Cardiac muscle cell (in vitro differentiated cells and primary cell): ENCODE data around the gene ASPN. TPM values are rescaled to one million over a fixed set of nuclear protein-coding genes. Genes with fewer than 3 reads are reported as not detected.
A peak's percentile ranks its signal among the peaks of the same experiment; 100 is the strongest.

ENCODE experiments used
- DNase-seq, 2 donors: peaks; one replicate each; pipeline versions ENCODE4 v3.0.0 to v3.0.0-alpha.2; 2010 to 2017; ENCODE audit warnings: low read depth in 1 of 2, low spot score in 1 of 2
- H3K27ac ChIP-seq: fragments of 200-600 bp; sonication (generic); 2 replicates; pipeline ENCODE4 v1.5.1; 2016
- H3K27me3 ChIP-seq: fragments of 200-600 bp; sonication (generic); 2 replicates; pipeline ENCODE4 v1.6.0; 2016; ENCODE audit warnings: control low read depth
- H3K36me3 ChIP-seq: fragments of 200-600 bp; sonication (generic); 2 replicates; pipeline ENCODE4 v1.5.1; 2016; ENCODE audit warnings: control low read depth
- H3K4me1 ChIP-seq: fragments of 200-600 bp; sonication (generic); 2 replicates; pipeline ENCODE4 v1.8.1; 2017; ENCODE audit warnings: low read depth, mild to moderate bottlenecking, mixed run types
- H3K4me3 ChIP-seq: fragments of 200-600 bp; sonication (generic); 2 replicates; pipeline ENCODE4 v1.5.1; 2016; ENCODE audit warnings: mild to moderate bottlenecking
- H3K9me3 ChIP-seq: fragments of 200-600 bp; sonication (generic); 2 replicates; pipeline ENCODE4 v1.5.1; 2017; ENCODE audit warnings: low read depth, mild to moderate bottlenecking, control low read depth
- polyA plus RNA-seq: library from polyadenylated mRNA; unstranded; fragments of >200 nt; fragmentation: Nextera tagmentation; extraction: Ambion mirVana; gene quantifications from 2 replicates; pipeline ENCODE4 v1.2.1, GENCODE V29; 2016
- total RNA-seq: library from RNA; depleted of rRNA; stranded (reverse); fragments of >200 nt; gene quantifications from 2 replicates; pipeline ENCODE4 v1.2.3, GENCODE V29; 2016
- TF ChIP-seq, protein P1 (sequence below): IDR thresholded peaks from 2 replicates; pipeline ENCODE4 v1.5.1; 2012; ENCODE audit warnings: low read depth, mild to moderate bottlenecking, low read length

Gene ASPN
- total and polyA plus RNA-seq, 2 experiments from 2014 or later: 0.24 TPM; not detected in 1

GRCh38 chr9:92488681-92489550 is 6.6 kb upstream of the ASPN start:
- Histone ChIP-seq H3K27me3 (no peaks in the 10 kb centered on the region), H3K36me3 (no peaks in the 10 kb centered on the region), H3K9me3 (no peaks in the 10 kb centered on the region), H3K27ac (no peak overlapping the region), H3K4me3 (no peak overlapping the region), H3K4me1 (peaks cover 7% of the 10 kb centered on the region)
- no peak for DNase-seq
- TF ChIP-seq, protein P1, sequence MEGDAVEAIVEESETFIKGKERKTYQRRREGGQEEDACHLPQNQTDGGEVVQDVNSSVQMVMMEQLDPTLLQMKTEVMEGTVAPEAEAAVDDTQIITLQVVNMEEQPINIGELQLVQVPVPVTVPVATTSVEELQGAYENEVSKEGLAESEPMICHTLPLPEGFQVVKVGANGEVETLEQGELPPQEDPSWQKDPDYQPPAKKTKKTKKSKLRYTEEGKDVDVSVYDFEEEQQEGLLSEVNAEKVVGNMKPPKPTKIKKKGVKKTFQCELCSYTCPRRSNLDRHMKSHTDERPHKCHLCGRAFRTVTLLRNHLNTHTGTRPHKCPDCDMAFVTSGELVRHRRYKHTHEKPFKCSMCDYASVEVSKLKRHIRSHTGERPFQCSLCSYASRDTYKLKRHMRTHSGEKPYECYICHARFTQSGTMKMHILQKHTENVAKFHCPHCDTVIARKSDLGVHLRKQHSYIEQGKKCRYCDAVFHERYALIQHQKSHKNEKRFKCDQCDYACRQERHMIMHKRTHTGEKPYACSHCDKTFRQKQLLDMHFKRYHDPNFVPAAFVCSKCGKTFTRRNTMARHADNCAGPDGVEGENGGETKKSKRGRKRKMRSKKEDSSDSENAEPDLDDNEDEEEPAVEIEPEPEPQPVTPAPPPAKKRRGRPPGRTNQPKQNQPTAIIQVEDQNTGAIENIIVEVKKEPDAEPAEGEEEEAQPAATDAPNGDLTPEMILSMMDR: no peak

GRCh38 chr9:92486371-92486770 is 4.1 kb upstream of the ASPN start:
- H3K27ac ChIP-seq: no peak overlapping the region
- no peaks in the 10 kb centered on the region for H3K36me3 ChIP-seq

GRCh38 chr9:92484563-92484962 is 2.3 kb upstream of the ASPN start:
- no peaks in the 10 kb centered on the region for H3K36me3 ChIP-seq
- peaks cover 8% of the 10 kb centered on the region for H3K4me1 ChIP-seq
- no peaks in the 10 kb centered on the region for H3K9me3 ChIP-seq
- H3K4me3 ChIP-seq: no peak overlapping the region
- H3K27ac ChIP-seq: peak overlapping the region; percentile 35
- DNase-seq: peak in 1 of 2 donors; percentile 10
- TF ChIP-seq, protein P1: no peak
- no peaks in the 10 kb centered on the region for H3K27me3 ChIP-seq

More at GRCh38 chr9:92486371-92486770, 4.1 kb upstream of the ASPN start:
- no peak for DNase-seq
- Histone ChIP-seq H3K4me1 (no peaks in the 10 kb centered on the region), H3K4me3 (no peak overlapping the region), H3K9me3 (no peaks in the 10 kb centered on the region), H3K27me3 (no peaks in the 10 kb centered on the region)
- TF ChIP-seq, protein P1: no peak

DNA sequence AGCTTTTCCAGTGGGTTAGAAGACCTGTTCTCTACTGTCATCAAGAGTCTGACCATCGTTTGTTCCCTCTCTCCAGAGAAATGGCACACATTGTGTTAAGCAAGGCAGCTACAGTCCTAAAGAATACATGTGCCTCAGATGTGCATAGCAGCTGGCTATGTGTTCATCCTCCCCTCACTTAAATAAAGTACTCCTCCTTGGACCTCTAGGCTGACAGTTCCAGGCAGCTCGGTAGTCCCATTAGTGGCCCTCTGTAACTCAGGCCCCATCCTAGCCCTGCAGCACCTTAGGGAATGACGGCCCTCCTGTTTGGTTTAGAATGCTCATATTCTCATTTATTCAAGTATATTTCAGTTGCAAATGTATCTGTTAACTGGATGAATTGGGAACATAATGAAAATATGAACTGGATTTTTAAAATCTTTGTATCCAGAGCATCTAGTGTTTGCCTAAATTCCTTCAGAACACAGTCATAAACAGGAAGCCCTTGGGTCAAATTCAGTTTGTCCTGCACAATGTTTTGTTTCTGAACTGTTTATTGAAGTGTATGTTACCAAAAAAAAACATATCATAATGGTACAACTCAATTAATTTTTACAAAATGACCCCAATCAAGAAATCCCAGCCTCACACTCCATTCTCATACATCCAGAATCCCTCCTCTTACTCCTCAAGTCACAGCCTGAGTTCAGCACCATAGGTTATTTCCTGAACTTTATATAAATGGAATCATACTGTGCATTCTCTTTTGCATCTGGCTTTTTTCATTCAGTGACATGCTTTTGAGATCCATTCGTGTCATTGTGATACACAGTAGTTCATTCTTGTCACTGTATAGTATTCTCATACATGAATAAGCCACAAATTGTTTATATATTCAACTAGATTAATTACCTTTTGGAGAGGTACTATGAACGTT is 1.6 kb upstream of the ASPN start:
- no peak overlapping the region for H3K27ac ChIP-seq
- no peaks in the 10 kb centered on the region for H3K36me3 ChIP-seq
- H3K4me1 ChIP-seq: peaks cover 8% of the 10 kb centered on the region
- DNase-seq: peak in 1 of 2 donors; percentile 16
- TF ChIP-seq, protein P1: no peak
- H3K4me3 ChIP-seq: no peak overlapping the region
- H3K27me3 ChIP-seq: no peaks in the 10 kb centered on the region
- no peaks in the 10 kb centered on the region for H3K9me3 ChIP-seq

- Histone ChIP-seq H3K4me1 (peaks cover 8% of the 10 kb centered on the region), H3K27ac (no peak overlapping the region), H3K36me3 (no peaks in the 10 kb centered on the region), H3K27me3 (no peaks in the 10 kb centered on the region), H3K4me3 (no peak overlapping the region), H3K9me3 (no peaks in the 10 kb centered on the region)
- DNase-seq: no peak
- TF ChIP-seq, protein P1: no peak
Observed at GRCh38 chr9:92482805-92483204, 499 bp upstream of the ASPN start.
